ENCODE measurements around the gene FAM227A.

- no peak for TF ChIP-seq CTCF (conservative IDR thresholded peaks at IDR 0.05 in 1 of 2, IDR thresholded peaks at IDR 0.05 in 1 of 2; ENCODE audit: extremely low read depth in 1 of 2, insufficient read depth in 1 of 2, low read depth in 1 of 2, low read length in 2 of 2)
- no peak for TF ChIP-seq EZH2 (IDR thresholded peaks at IDR 0.05; ENCODE audit: borderline replicate concordance, low read length)
Observed at GRCh38 chr22:38632528-38632927, 23.7 kb downstream of the FAM227A start.
